Embryonic facial prominence (tissue), 1 donor: ENCODE data around the gene TXN.
"Not testable (repeated sequence)": the region's sequence is repeated elsewhere in the genome, so short reads cannot be mapped to it uniquely, and the experiment has no call there.

Source experiments
- DNase-seq: peaks from one replicate; pipeline ENCODE4 v3.0.0-alpha.2; 2016; ENCODE audit errors: extremely low spot score

Gene TXN

GRCh38 chr9:110213413-110214044 lies 42.8 kb downstream of the TXN start:
- no peak for DNase-seq

- no peak for DNase-seq
Observed at GRCh38 chr9:110208031-110208430, 48.3 kb downstream of the TXN start, which contains the start of gene C9orf152. Gene C9orf152 (minus strand): TSS chr9:110208159. CDS start chr9:110207579, 580 bp downstream.

- DNase-seq: no peak
Observed at GRCh38 chr9:110207071-110207641, 49.2 kb downstream of the TXN start.

GRCh38 chr9:110206389-110206788 lies 49.9 kb downstream of the TXN start:
- no peak for DNase-seq

- not testable (repeated sequence) for DNase-seq
Observed at GRCh38 chr9:110205612-110206011, 50.7 kb downstream of the TXN start.

GRCh38 chr9:110202232-110202631 lies 54.1 kb downstream of the TXN start:
- no peak for DNase-seq

GRCh38 chr9:110199643-110200042 lies 56.7 kb downstream of the TXN start:
- no peak for DNase-seq

GRCh38 chr9:110198357-110198756 lies 58.0 kb downstream of the TXN start:
- no peak for DNase-seq

- no peak for DNase-seq
Observed at GRCh38 chr9:110197330-110198187, 58.7 kb downstream of the TXN start.

- DNase-seq: not testable (repeated sequence)
Observed at GRCh38 chr9:110196084-110196499, 60.2 kb downstream of the TXN start.
